DND-41 (cell line): ENCODE results near the gene NCAN.

ENCODE experiments used
- ATAC-seq: fragments of 200-7000 bp; cut with Tn5 transposase; 3 replicates; pipeline ENCODE4 v1.9.1; 2021; ENCODE audit warnings: low read depth; ENCODE audit not compliant: insufficient read depth
- DNase-seq: peaks from one replicate; pipeline ENCODE4 v3.0.0-alpha.2; 2020
- H2AFZ ChIP-seq: 2 replicates; pipeline ENCODE4 v1.6.0; 2012; ENCODE audit warnings: low read depth, low read length
- H3K27ac ChIP-seq: 2 replicates; pipeline ENCODE4 v1.5.1; 2012; ENCODE audit warnings: low read length, inconsistent platforms
- H3K27me3 ChIP-seq: fragments of 200-600 bp; sonication (generic); 2 replicates; pipeline ENCODE4 v1.6.0; 2012; ENCODE audit warnings: low read length, mild to moderate bottlenecking, inconsistent platforms; ENCODE audit not compliant: insufficient read depth, poor library complexity
- H3K36me3 ChIP-seq: 2 replicates; pipeline ENCODE4 v1.5.1; 2012; ENCODE audit warnings: low read length, inconsistent platforms; ENCODE audit not compliant: insufficient read depth
- H3K4me1 ChIP-seq: 2 replicates; pipeline ENCODE4 v1.5.1; 2012; ENCODE audit warnings: mild to moderate bottlenecking, low read length; ENCODE audit not compliant: insufficient read depth
- H3K4me2 ChIP-seq: 2 replicates; pipeline ENCODE4 v1.6.0; 2012; ENCODE audit warnings: mild to moderate bottlenecking, moderate library complexity, low read length, inconsistent platforms; ENCODE audit not compliant: insufficient read depth
- H3K4me3 ChIP-seq, 2 experiments: fragments of 200-600 bp in 1 of 2; shearing (Covaris generic) in 1 of 2; 2 replicates each; pipeline ENCODE4 v1.5.1; 2012 to 2016; ENCODE audit warnings: inconsistent platforms in 2 of 2, low read length in 2 of 2, mild to moderate bottlenecking in 2 of 2, low read depth in 1 of 2, moderate library complexity in 1 of 2
- H3K79me2 ChIP-seq: 2 replicates; pipeline ENCODE4 v1.6.0; 2012; ENCODE audit warnings: low read length, inconsistent platforms; ENCODE audit not compliant: insufficient read depth
- H3K9ac ChIP-seq: 2 replicates; pipeline ENCODE4 v1.6.0; 2012; ENCODE audit warnings: low read depth, mild to moderate bottlenecking, inconsistent platforms, low read length, moderate library complexity
- H3K9me3 ChIP-seq: 2 replicates; pipeline ENCODE4 v1.5.1; 2012; ENCODE audit warnings: low read length, moderate library complexity, mild to moderate bottlenecking, inconsistent platforms; ENCODE audit not compliant: insufficient read depth, severe bottlenecking
- H4K20me1 ChIP-seq: 2 replicates; pipeline ENCODE4 v1.6.0; 2012; ENCODE audit warnings: low read length; ENCODE audit not compliant: insufficient read depth
- CTCF ChIP-seq: IDR thresholded peaks from 2 replicates; pipeline ENCODE4 v1.5.1; 2012; ENCODE audit warnings: borderline replicate concordance, low read length, moderate library complexity, mild to moderate bottlenecking; ENCODE audit not compliant: poor library complexity, severe bottlenecking; ENCODE audit errors: extremely low read depth
- EZH2 ChIP-seq: IDR thresholded peaks from 3 replicates; pipeline ENCODE4 v1.6.1; 2012; ENCODE audit warnings: borderline replicate concordance, low read depth, mild to moderate bottlenecking, moderate library complexity, low read length, inconsistent platforms; ENCODE audit not compliant: severe bottlenecking

The NCAN gene

GRCh38 chr19:19236173-19236572, 24.4 kb downstream of the NCAN start:
- H3K9ac ChIP-seq: no peak overlapping the region
- H3K27ac ChIP-seq: no peak overlapping the region
- H3K27me3 ChIP-seq: no peaks in the 10 kb centered on the region
- H3K4me3 ChIP-seq: no peak overlapping the region
- H3K36me3 ChIP-seq: no peaks in the 10 kb centered on the region
- no peak overlapping the region for H3K4me2 ChIP-seq
- no peak overlapping the region for H2AFZ ChIP-seq
- no peaks in the 10 kb centered on the region for H4K20me1 ChIP-seq
- ATAC-seq: no peak
- no peaks in the 10 kb centered on the region for H3K79me2 ChIP-seq
- no peaks in the 10 kb centered on the region for H3K4me1 ChIP-seq
- DNase-seq: no peak
- peaks cover 17% of the 10 kb centered on the region for H3K9me3 ChIP-seq
- TF ChIP-seq CTCF: no peak
- TF ChIP-seq EZH2: no peak

- H4K20me1 ChIP-seq: no peaks in the 10 kb centered on the region
- ATAC-seq (no peak), DNase-seq (no peak)
- H3K4me2 ChIP-seq: no peak overlapping the region
- no peaks in the 10 kb centered on the region for H3K79me2 ChIP-seq
- H3K4me3 ChIP-seq: no peak overlapping the region
- no peaks in the 10 kb centered on the region for H3K4me1 ChIP-seq
- no peaks in the 10 kb centered on the region for H3K36me3 ChIP-seq
- H3K27me3 ChIP-seq: no peaks in the 10 kb centered on the region
- TF ChIP-seq EZH2 (no peak), CTCF (no peak)
- peaks cover 17% of the 10 kb centered on the region for H3K9me3 ChIP-seq
- H3K27ac ChIP-seq: no peak overlapping the region
- no peak overlapping the region for H2AFZ ChIP-seq
- H3K9ac ChIP-seq: no peak overlapping the region
Measured at GRCh38 chr19:19238126-19238894, 26.6 kb downstream of the NCAN start.

GRCh38 chr19:19239675-19240074, 27.9 kb downstream of the NCAN start:
- Histone ChIP-seq H3K27ac (no peak overlapping the region), H3K9ac (no peak overlapping the region), H3K4me3 (no peak overlapping the region), H4K20me1 (no peaks in the 10 kb centered on the region), H3K79me2 (no peaks in the 10 kb centered on the region), H3K4me1 (no peaks in the 10 kb centered on the region), H3K9me3 (peaks cover 7% of the 10 kb centered on the region), H3K36me3 (no peaks in the 10 kb centered on the region), H2AFZ (no peak overlapping the region), H3K4me2 (no peak overlapping the region), H3K27me3 (no peaks in the 10 kb centered on the region)
- no peak for TF ChIP-seq EZH2
- no peak for TF ChIP-seq CTCF
- no peak for DNase-seq
- ATAC-seq: no peak
